Measurements from ENCODE around the gene DDX4.
"Not testable (repeated sequence)": the region's sequence is repeated elsewhere in the genome, so short reads cannot be mapped to it uniquely, and the experiment has no call there.

DDX4 gene

DNA sequence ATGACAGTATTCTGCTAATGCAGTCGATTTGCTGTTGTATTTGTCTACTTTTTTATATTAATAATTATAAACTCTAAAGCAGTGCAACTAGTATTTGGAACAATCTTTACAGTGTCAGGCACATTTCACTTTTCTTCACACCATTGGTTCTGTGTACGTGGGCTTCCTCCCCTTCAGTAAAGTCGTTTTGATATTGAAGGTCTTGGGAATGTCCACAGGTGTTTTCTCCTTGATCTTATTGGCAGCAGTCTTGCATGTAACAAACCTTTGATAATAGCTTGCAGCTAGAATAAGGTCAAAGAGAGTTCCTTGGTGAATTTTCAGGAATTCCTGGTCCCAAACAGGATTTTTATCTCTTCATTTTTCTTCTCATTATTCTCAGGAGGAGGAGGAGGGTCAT is 12.2 kb downstream of the DDX4 start:
- no peak for DNase-seq (ENCODE audit: low spot score)
- H3K36me3 Mint-ChIP-seq (ENCODE audit: low read depth) = peaks cover 2% of the 10 kb centered on the region
- no peaks in the 10 kb centered on the region for H3K27me3 Mint-ChIP-seq (ENCODE audit: low read depth)
- no peak overlapping the region for H3K27ac Mint-ChIP-seq
- H3K9me3 Mint-ChIP-seq = no peaks in the 10 kb centered on the region
- H3K4me3 Mint-ChIP-seq = no peak overlapping the region
- peaks cover 5% of the 10 kb centered on the region for H3K4me1 Mint-ChIP-seq (ENCODE audit: low read depth)

DNA sequence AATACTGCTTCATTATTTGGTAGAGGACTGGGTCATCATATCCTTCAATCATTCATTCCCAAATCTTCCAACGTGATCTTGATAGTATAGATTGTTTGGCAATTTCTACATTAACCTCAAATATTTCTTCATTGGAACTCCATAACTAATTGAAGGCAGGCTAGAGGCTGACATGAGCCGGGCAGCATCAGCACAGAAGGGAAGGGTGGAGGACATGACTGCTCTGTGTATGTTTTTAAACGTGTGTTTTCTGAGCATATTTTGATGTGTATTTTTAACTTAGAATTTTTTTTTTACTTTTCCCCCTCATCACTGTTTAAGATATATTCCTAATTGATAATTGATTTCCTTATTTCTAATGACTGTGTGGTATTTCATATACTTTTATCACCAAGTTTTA is 12.6 kb downstream of the DDX4 start:
- no peak overlapping the region for H3K4me3 Mint-ChIP-seq
- no peak for DNase-seq (ENCODE audit: low spot score)
- H3K27ac Mint-ChIP-seq = no peak overlapping the region
- H3K27me3 Mint-ChIP-seq (ENCODE audit: low read depth) = no peaks in the 10 kb centered on the region
- peaks cover 5% of the 10 kb centered on the region for H3K4me1 Mint-ChIP-seq (ENCODE audit: low read depth)
- H3K9me3 Mint-ChIP-seq = peaks cover 1% of the 10 kb centered on the region
- peaks cover 2% of the 10 kb centered on the region for H3K36me3 Mint-ChIP-seq (ENCODE audit: low read depth)

- peak overlapping the region; percentile 59 for H3K4me3 Mint-ChIP-seq
- peak overlapping the region; percentile 81 for H3K27ac Mint-ChIP-seq
Observed at GRCh38 chr5:55758231-55758630, 20.4 kb downstream of the DDX4 start.

GRCh38 chr5:55758714-55759113 is 20.9 kb downstream of the DDX4 start:
- DNase-seq (ENCODE audit: low spot score) = no peak
- Mint-ChIP-seq H3K4me3 (peak overlapping the region; percentile 59), H3K27me3 (ENCODE audit: low read depth) (no peaks in the 10 kb centered on the region), H3K36me3 (ENCODE audit: low read depth) (peaks cover 9% of the 10 kb centered on the region), H3K4me1 (ENCODE audit: low read depth) (peaks cover 33% of the 10 kb centered on the region), H3K27ac (peak overlapping the region; percentile 81), H3K9me3 (peaks cover 8% of the 10 kb centered on the region)

More at GRCh38 chr5:55758231-55758630, 20.4 kb downstream of the DDX4 start:
- Mint-ChIP-seq H3K36me3 (ENCODE audit: low read depth) (peaks cover 9% of the 10 kb centered on the region), H3K9me3 (peaks cover 8% of the 10 kb centered on the region), H3K27me3 (ENCODE audit: low read depth) (no peaks in the 10 kb centered on the region), H3K4me1 (ENCODE audit: low read depth) (peaks cover 29% of the 10 kb centered on the region)
- no peak for DNase-seq (ENCODE audit: low spot score)

DNA sequence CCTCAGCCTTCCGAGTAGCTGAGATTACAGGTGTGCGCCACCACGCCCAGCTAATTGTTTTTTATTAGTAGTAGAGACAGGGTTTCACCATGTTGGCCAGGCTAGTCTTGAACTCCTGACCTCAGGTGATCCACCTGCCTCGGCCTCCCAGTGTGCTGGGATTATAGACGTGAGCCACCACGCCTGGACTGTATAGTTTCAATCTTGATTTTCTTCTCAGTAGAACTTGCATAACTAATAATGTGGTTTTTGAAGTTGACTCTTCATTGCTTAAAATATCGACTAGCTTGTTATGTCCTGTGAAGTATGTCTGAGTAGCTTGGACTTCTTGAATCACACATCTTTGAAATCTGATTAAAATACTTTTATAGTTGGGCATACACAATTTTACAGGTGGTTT is 23.9 kb downstream of the DDX4 start:
- not testable (repeated sequence) for H3K27ac Mint-ChIP-seq; DNase-seq (ENCODE audit: low spot score); H3K9me3 Mint-ChIP-seq; H3K4me3 Mint-ChIP-seq; H3K27me3 Mint-ChIP-seq (ENCODE audit: low read depth)
- Mint-ChIP-seq H3K36me3 (ENCODE audit: low read depth) (peaks cover 15% of the 10 kb centered on the region), H3K4me1 (ENCODE audit: low read depth) (peaks cover 54% of the 10 kb centered on the region)

GRCh38 chr5:55763746-55764420 is 26.0 kb downstream of the DDX4 start:
- Mint-ChIP-seq H3K36me3 (ENCODE audit: low read depth) (peaks cover 21% of the 10 kb centered on the region), H3K9me3 (peaks cover 12% of the 10 kb centered on the region), H3K4me3 (peak overlapping the region; percentile 74), H3K4me1 (ENCODE audit: low read depth) (peaks cover 46% of the 10 kb centered on the region), H3K27me3 (ENCODE audit: low read depth) (no peaks in the 10 kb centered on the region), H3K27ac (peak overlapping the region; percentile 77)
- DNase-seq (ENCODE audit: low spot score) = no peak

DNA sequence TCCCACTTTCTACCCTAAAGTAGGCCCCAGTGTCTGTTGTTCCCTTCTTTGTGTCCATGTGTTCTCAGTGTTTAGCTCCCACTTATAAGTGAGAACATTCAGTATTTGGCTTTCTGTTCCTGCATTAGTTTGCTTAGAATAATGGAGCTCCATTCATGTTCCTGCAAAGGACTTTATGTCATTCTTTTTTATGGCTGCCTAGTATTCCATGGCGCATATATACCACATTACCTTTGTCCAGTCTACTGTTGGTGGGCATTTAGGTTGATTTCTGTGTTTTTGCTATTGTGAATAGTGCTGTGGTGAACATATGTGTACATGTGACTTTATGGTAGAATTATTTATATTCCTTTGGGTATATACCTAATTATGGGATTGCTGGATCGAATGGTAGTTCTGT is 30.4 kb downstream of the DDX4 start:
- H3K27ac Mint-ChIP-seq = no peak overlapping the region
- no peak for DNase-seq (ENCODE audit: low spot score)
- peaks cover 55% of the 10 kb centered on the region for H3K4me1 Mint-ChIP-seq (ENCODE audit: low read depth)
- H3K4me3 Mint-ChIP-seq = no peak overlapping the region
- H3K36me3 Mint-ChIP-seq (ENCODE audit: low read depth) = peaks cover 24% of the 10 kb centered on the region
- peaks cover 18% of the 10 kb centered on the region for H3K9me3 Mint-ChIP-seq
- H3K27me3 Mint-ChIP-seq (ENCODE audit: low read depth) = no peaks in the 10 kb centered on the region

- no peak for DNase-seq (ENCODE audit: low spot score)
- Mint-ChIP-seq H3K27me3 (ENCODE audit: low read depth) (no peaks in the 10 kb centered on the region), H3K36me3 (ENCODE audit: low read depth) (peaks cover 19% of the 10 kb centered on the region), H3K9me3 (peaks cover 18% of the 10 kb centered on the region), H3K27ac (no peak overlapping the region), H3K4me1 (ENCODE audit: low read depth) (peaks cover 36% of the 10 kb centered on the region), H3K4me3 (no peak overlapping the region)
Observed at GRCh38 chr5:55771175-55771655, 33.4 kb downstream of the DDX4 start.

DNA sequence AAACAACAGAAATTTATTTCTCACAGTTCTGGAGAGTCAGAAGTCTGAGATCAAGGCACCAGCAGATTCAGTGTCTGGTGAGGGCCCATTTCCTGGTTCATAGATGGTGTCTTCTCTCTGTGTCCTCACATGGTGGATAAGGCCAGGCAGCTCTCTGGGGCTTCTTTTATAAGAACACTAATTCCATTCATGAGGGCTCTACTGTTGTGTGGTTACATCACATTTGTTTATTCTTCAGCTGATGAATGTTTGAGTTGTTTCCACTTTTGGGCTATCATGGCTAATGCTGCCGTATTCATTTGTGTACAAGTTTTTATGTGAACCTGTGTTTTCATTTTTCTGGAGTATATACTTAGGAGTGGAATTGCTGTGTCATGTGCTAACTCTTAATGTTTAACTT is 35.2 kb downstream of the DDX4 start:
- H3K27ac Mint-ChIP-seq = no peak overlapping the region
- DNase-seq (ENCODE audit: low spot score) = no peak
- H3K4me3 Mint-ChIP-seq = no peak overlapping the region

GRCh38 chr5:55777332-55777731 is 39.5 kb downstream of the DDX4 start:
- Mint-ChIP-seq H3K27me3 (ENCODE audit: low read depth) (peaks cover 16% of the 10 kb centered on the region), H3K9me3 (no peaks in the 10 kb centered on the region), H3K4me3 (no peak overlapping the region), H3K4me1 (ENCODE audit: low read depth) (peaks cover 19% of the 10 kb centered on the region), H3K36me3 (ENCODE audit: low read depth) (peaks cover 4% of the 10 kb centered on the region), H3K27ac (no peak overlapping the region)
- no peak for DNase-seq (ENCODE audit: low spot score)

More for the DNA sequence above, 35.2 kb downstream of the DDX4 start:
- Mint-ChIP-seq H3K27me3 (ENCODE audit: low read depth) (peaks cover 6% of the 10 kb centered on the region), H3K36me3 (ENCODE audit: low read depth) (peaks cover 17% of the 10 kb centered on the region), H3K9me3 (peaks cover 18% of the 10 kb centered on the region), H3K4me1 (ENCODE audit: low read depth) (peaks cover 34% of the 10 kb centered on the region)

DNA sequence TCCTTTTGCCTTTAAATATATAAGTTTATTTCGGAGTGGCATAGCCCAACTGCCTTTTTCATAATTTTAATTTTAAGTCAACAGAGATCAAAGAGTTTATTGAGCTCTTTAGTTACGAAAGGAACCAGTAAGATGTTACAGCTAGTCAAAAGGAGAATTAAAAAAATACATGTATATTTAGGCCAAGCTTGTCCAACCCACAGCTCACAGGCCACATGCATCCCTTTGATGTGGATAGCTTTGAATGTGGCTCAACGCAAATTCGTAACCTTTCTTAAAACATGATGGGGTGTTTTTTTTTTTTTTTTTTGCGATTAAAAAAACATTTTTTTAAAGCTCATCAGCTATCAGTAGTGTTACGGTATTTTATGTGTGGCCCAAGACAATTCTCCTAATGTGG is 63.1 kb downstream of the DDX4 start:
- Mint-ChIP-seq H3K27me3 (ENCODE audit: low read depth) (peaks cover 2% of the 10 kb centered on the region), H3K4me3 (no peak overlapping the region), H3K4me1 (ENCODE audit: low read depth) (no peaks in the 10 kb centered on the region), H3K27ac (no peak overlapping the region), H3K9me3 (no peaks in the 10 kb centered on the region), H3K36me3 (ENCODE audit: low read depth) (no peaks in the 10 kb centered on the region)
- DNase-seq (ENCODE audit: low spot score) = no peak

DNA sequence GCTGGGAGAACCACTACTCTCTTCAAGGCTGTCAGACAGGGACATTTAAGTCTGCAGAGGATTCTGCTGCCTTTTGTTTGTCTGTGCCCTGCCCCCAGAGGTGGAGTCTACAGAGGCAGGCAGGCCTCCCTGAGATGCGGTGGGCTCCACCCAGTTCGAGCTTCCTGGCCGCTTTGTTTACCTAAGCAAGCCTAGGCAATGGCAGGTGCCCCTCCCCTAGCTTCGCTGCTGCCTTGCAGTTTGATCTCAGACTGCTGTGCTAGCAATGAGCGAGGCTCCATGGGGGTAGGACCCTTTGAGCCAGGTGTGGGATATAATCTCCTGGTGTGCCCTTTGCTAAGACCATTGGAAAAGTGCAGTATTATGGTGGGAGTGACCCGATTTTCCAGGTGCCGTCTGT is 71.0 kb downstream of the DDX4 start:
- not testable (repeated sequence) for H3K36me3 Mint-ChIP-seq (ENCODE audit: low read depth); H3K4me3 Mint-ChIP-seq; H3K27ac Mint-ChIP-seq; DNase-seq (ENCODE audit: low spot score); H3K4me1 Mint-ChIP-seq (ENCODE audit: low read depth)
- peaks cover 28% of the 10 kb centered on the region for H3K9me3 Mint-ChIP-seq
- peaks cover 23% of the 10 kb centered on the region for H3K27me3 Mint-ChIP-seq (ENCODE audit: low read depth)

DNA sequence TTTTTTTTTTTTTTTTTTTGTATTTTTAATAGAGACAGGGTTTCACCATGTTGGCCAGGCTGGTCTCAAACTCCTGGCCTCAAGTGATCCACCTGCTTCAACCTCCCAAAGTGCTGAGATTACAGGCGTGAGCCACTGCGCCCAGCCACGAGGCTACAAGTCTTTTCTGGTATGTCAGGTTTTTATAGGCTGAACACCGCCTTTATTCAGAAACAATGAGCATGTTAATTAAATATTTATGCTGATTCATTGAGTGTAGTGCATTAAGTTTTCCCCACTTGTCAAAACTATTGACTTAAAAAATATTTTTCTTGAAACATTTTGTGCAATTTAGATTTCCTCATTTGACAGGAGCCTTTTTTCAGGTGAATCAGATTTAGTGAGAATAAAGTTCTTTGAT is 78.1 kb downstream of the DDX4 start:
- H3K36me3 Mint-ChIP-seq (ENCODE audit: low read depth); H3K4me3 Mint-ChIP-seq; H3K27ac Mint-ChIP-seq; DNase-seq (ENCODE audit: low spot score); H3K9me3 Mint-ChIP-seq; H3K4me1 Mint-ChIP-seq (ENCODE audit: low read depth): not testable (repeated sequence)
- peaks cover 47% of the 10 kb centered on the region for H3K27me3 Mint-ChIP-seq (ENCODE audit: low read depth)

- Mint-ChIP-seq H3K27me3 (ENCODE audit: low read depth) (peaks cover 51% of the 10 kb centered on the region), H3K36me3 (ENCODE audit: low read depth) (peaks cover 8% of the 10 kb centered on the region), H3K9me3 (no peaks in the 10 kb centered on the region), H3K27ac (no peak overlapping the region), H3K4me3 (no peak overlapping the region), H3K4me1 (ENCODE audit: low read depth) (peaks cover 9% of the 10 kb centered on the region)
- DNase-seq (ENCODE audit: low spot score) = no peak
Observed at GRCh38 chr5:55816342-55816741, 78.5 kb downstream of the DDX4 start.

GRCh38 chr5:55817030-55817429 is 79.2 kb downstream of the DDX4 start:
- Mint-ChIP-seq H3K36me3 (ENCODE audit: low read depth) (peaks cover 8% of the 10 kb centered on the region), H3K27me3 (ENCODE audit: low read depth) (peaks cover 54% of the 10 kb centered on the region)

More at GRCh38 chr5:55817030-55817429, 79.2 kb downstream of the DDX4 start:
- DNase-seq (ENCODE audit: low spot score) = no peak
- Mint-ChIP-seq H3K9me3 (no peaks in the 10 kb centered on the region), H3K4me1 (ENCODE audit: low read depth) (peaks cover 13% of the 10 kb centered on the region), H3K4me3 (no peak overlapping the region), H3K27ac (no peak overlapping the region)
